GM23338 (cell line): ENCODE data around the gene CAPN10.

ENCODE experiments used
- EZH2 ChIP-seq: fragments of 200-600 bp; sonication (generic); IDR thresholded peaks from one replicate; pipeline ENCODE4 v1.8.0; 2017; ENCODE audit warnings: antibody characterized with exemption, mild to moderate bottlenecking, low read depth; ENCODE audit not compliant: unreplicated experiment
- POLR2AphosphoS5 ChIP-seq: IDR thresholded peaks from 2 replicates; pipeline ENCODE4 v1.6.1; 2016; ENCODE audit warnings: antibody characterized with exemption, low read depth
- TF ChIP-seq, protein P1 (sequence below), 2 experiments: fragments of 200-600 bp in 1 of 2; sonication (generic) in 1 of 2; conservative IDR thresholded peaks; 2 replicates each; pipeline versions ENCODE4 v1.5.1 to v1.6.1; 2016 to 2017; ENCODE audit warnings: antibody characterized with exemption in 2 of 2, low read depth in 2 of 2, mild to moderate bottlenecking in 2 of 2, moderate library complexity in 1 of 2
- TF ChIP-seq, protein P2 (sequence below): IDR thresholded peaks from 2 replicates; pipeline ENCODE4 v1.6.1; 2016; ENCODE audit warnings: antibody characterized with exemption

DNA sequence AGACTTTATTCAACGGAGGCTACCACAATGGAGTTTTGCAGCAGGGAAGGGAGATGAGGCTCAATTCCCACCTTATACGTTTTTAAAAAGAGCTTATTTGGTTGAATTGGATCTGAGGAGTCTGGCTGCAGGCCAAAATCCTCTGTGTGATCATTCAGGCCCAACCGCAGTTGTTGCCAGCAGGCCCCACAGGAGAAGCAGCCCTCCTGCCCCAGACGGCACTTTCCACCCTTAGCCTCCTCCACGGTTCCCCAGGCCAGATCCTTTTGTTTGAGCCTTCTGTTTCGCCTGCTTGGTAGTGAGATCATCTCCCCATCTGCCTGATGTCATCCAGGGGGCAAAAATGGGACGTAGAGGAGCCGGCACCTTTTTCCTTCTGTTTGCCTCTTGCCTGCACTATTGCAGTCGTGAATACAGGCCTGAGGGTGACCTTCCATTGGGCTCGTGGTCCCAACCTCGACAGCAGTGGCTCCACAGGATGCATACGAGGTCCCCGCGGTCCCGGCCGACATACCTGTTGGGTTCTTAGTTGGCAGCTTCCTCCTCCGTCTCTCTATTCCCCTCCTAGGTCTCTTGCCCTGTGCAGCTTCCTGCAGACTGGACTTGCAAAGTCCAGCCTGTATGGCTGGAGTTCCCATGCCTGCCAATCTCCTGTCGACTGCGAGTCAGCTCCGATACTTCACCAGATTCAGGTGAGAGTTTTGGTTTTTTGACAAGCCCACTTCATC, 29.4 kb downstream of the CAPN10 start:
- TF ChIP-seq, protein P1, sequence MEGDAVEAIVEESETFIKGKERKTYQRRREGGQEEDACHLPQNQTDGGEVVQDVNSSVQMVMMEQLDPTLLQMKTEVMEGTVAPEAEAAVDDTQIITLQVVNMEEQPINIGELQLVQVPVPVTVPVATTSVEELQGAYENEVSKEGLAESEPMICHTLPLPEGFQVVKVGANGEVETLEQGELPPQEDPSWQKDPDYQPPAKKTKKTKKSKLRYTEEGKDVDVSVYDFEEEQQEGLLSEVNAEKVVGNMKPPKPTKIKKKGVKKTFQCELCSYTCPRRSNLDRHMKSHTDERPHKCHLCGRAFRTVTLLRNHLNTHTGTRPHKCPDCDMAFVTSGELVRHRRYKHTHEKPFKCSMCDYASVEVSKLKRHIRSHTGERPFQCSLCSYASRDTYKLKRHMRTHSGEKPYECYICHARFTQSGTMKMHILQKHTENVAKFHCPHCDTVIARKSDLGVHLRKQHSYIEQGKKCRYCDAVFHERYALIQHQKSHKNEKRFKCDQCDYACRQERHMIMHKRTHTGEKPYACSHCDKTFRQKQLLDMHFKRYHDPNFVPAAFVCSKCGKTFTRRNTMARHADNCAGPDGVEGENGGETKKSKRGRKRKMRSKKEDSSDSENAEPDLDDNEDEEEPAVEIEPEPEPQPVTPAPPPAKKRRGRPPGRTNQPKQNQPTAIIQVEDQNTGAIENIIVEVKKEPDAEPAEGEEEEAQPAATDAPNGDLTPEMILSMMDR (conservative IDR thresholded peaks at IDR 0.05; ENCODE audit: low read depth in 2 of 2) = no peak
- TF ChIP-seq EZH2 = no peak
- no peak for TF ChIP-seq POLR2AphosphoS5
- TF ChIP-seq, protein P2, sequence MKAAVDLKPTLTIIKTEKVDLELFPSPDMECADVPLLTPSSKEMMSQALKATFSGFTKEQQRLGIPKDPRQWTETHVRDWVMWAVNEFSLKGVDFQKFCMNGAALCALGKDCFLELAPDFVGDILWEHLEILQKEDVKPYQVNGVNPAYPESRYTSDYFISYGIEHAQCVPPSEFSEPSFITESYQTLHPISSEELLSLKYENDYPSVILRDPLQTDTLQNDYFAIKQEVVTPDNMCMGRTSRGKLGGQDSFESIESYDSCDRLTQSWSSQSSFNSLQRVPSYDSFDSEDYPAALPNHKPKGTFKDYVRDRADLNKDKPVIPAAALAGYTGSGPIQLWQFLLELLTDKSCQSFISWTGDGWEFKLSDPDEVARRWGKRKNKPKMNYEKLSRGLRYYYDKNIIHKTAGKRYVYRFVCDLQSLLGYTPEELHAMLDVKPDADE = no peak
